ENCODE results near the gene RNF111. TPM values are rescaled to one million over a fixed set of nuclear protein-coding genes. Genes with fewer than 3 reads are reported as not detected.

RNF111 gene
- total RNA-seq, 1 donor from 2014 or later: 43.0 TPM

- TF ChIP-seq CTCF (IDR thresholded peaks at IDR 0.05; ENCODE audit: unreplicated experiment): no peak
- Mint-ChIP-seq H3K4me1 (peaks cover 2% of the 10 kb centered on the region), H3K27ac (no peak overlapping the region), H3K9me3 (no peaks in the 10 kb centered on the region), H3K4me3 (no peak overlapping the region), H3K27me3 (ENCODE audit: low read depth) (no peaks in the 10 kb centered on the region), H3K36me3 (peaks cover 46% of the 10 kb centered on the region)
- no peak for DNase-seq (ENCODE audit: low spot score in 2 of 2, unreplicated experiment in 2 of 2)
Measured at GRCh38 chr15:59111251-59111650, 123.8 kb downstream of the RNF111 start.

GRCh38 chr15:59115047-59115446 lies 127.6 kb downstream of the RNF111 start:
- Mint-ChIP-seq H3K4me3 (no peak overlapping the region), H3K9me3 (no peaks in the 10 kb centered on the region), H3K27me3 (ENCODE audit: low read depth) (no peaks in the 10 kb centered on the region), H3K27ac (no peak overlapping the region), H3K36me3 (peaks cover 41% of the 10 kb centered on the region), H3K4me1 (no peaks in the 10 kb centered on the region)
- DNase-seq (ENCODE audit: low spot score in 2 of 2, unreplicated experiment in 2 of 2): no peak
- no peak for TF ChIP-seq CTCF (IDR thresholded peaks at IDR 0.05; ENCODE audit: unreplicated experiment)

GRCh38 chr15:59116141-59116540 lies 128.7 kb downstream of the RNF111 start:
- TF ChIP-seq CTCF (IDR thresholded peaks at IDR 0.05; ENCODE audit: unreplicated experiment): no peak
- H3K4me1 Mint-ChIP-seq: no peaks in the 10 kb centered on the region
- no peaks in the 10 kb centered on the region for H3K9me3 Mint-ChIP-seq
- peaks cover 37% of the 10 kb centered on the region for H3K36me3 Mint-ChIP-seq
- H3K4me3 Mint-ChIP-seq: no peak overlapping the region
- DNase-seq (ENCODE audit: low spot score in 2 of 2, unreplicated experiment in 2 of 2): no peak
- H3K27ac Mint-ChIP-seq: no peak overlapping the region
- H3K27me3 Mint-ChIP-seq (ENCODE audit: low read depth): no peaks in the 10 kb centered on the region

- no peak for TF ChIP-seq CTCF (IDR thresholded peaks at IDR 0.05; ENCODE audit: unreplicated experiment)
- Mint-ChIP-seq H3K36me3 (peaks cover 37% of the 10 kb centered on the region), H3K9me3 (no peaks in the 10 kb centered on the region), H3K4me1 (no peaks in the 10 kb centered on the region), H3K4me3 (no peak overlapping the region), H3K27ac (no peak overlapping the region), H3K27me3 (ENCODE audit: low read depth) (no peaks in the 10 kb centered on the region)
- no peak for DNase-seq (ENCODE audit: low spot score in 2 of 2, unreplicated experiment in 2 of 2)
Measured at GRCh38 chr15:59116771-59117170, 129.3 kb downstream of the RNF111 start.

GRCh38 chr15:59119625-59120024 lies 132.2 kb downstream of the RNF111 start:
- no peak for TF ChIP-seq CTCF (IDR thresholded peaks at IDR 0.05; ENCODE audit: unreplicated experiment)
- Mint-ChIP-seq H3K4me1 (no peaks in the 10 kb centered on the region), H3K27me3 (ENCODE audit: low read depth) (no peaks in the 10 kb centered on the region), H3K27ac (no peak overlapping the region), H3K9me3 (no peaks in the 10 kb centered on the region), H3K36me3 (peaks cover 29% of the 10 kb centered on the region), H3K4me3 (no peak overlapping the region)
- no peak for DNase-seq (ENCODE audit: low spot score in 2 of 2, unreplicated experiment in 2 of 2)

- Mint-ChIP-seq H3K27ac (no peak overlapping the region), H3K4me1 (no peaks in the 10 kb centered on the region), H3K9me3 (peaks cover under 1% of the 10 kb centered on the region), H3K36me3 (peaks cover 34% of the 10 kb centered on the region), H3K4me3 (no peak overlapping the region), H3K27me3 (ENCODE audit: low read depth) (no peaks in the 10 kb centered on the region)
- TF ChIP-seq CTCF (IDR thresholded peaks at IDR 0.05; ENCODE audit: unreplicated experiment): no peak
- DNase-seq (ENCODE audit: low spot score in 2 of 2, unreplicated experiment in 2 of 2): no peak
Measured at GRCh38 chr15:59120937-59121336, 133.5 kb downstream of the RNF111 start.
